Measurements from ENCODE around the gene SLC16A12. TPM values are rescaled to one million over a fixed set of nuclear protein-coding genes. Genes with fewer than 3 reads are reported as not detected.
A peak's percentile ranks its signal among the peaks of the same experiment; 100 is the strongest.
"Not testable (repeated sequence)": the region's sequence is repeated elsewhere in the genome, so short reads cannot be mapped to it uniquely, and the experiment has no call there.

The SLC16A12 gene
- total and polyA plus RNA-seq, 4 donors: 0.03 to 10.7 (median 0.94) TPM

GRCh38 chr10:89392974-89393373 lies 142.4 kb downstream of the SLC16A12 start:
- 12% methylated on average over 2 of the region's 2 CpGs for whole genome bisulfite sequencing
- Histone ChIP-seq H3K36me3 (ENCODE audit: control insufficient read depth in 4 of 4, insufficient read depth in 3 of 4, low read depth in 1 of 4, low read length in 3 of 4) (no peaks in the 10 kb centered on the region), H3K27ac (ENCODE audit: low read depth in 1 of 2, low read length in 2 of 2) (peak overlapping the region; percentile 90 to 95), H3K27me3 (ENCODE audit: control insufficient read depth in 4 of 4, insufficient read depth in 4 of 4, low read length in 3 of 4) (no peaks in the 10 kb centered on the region), H3K9ac (ENCODE audit: low read depth in 1 of 2, low read length in 2 of 2) (peak overlapping the region; percentile 77 to 84), H3K4me1 (ENCODE audit: control insufficient read depth in 4 of 4, insufficient read depth in 4 of 4, low read length in 3 of 4) (peaks cover 3 to 39% (median 16%) of the 10 kb centered on the region in 4 donors), H3K9me3 (ENCODE audit: control insufficient read depth in 4 of 4, low read length in 3 of 4) (no peaks in the 10 kb centered on the region), H3K4me3 (ENCODE audit: low read depth in 1 of 3, low read length in 3 of 3) (peak overlapping the region; percentile 62 to 83 (median 83))
- TF ChIP-seq HNF4A (conservative IDR thresholded peaks at IDR 0.05) (peak in 1 of 2 donors; percentile 24), MAX (IDR thresholded peaks at IDR 0.05) (no peak)
- no peak for DNase-seq (ENCODE audit: low spot score)

- Histone ChIP-seq H3K36me3 (ENCODE audit: control insufficient read depth in 4 of 4, insufficient read depth in 3 of 4, low read depth in 1 of 4, low read length in 3 of 4) (no peaks in the 10 kb centered on the region), H3K4me1 (ENCODE audit: control insufficient read depth in 4 of 4, insufficient read depth in 4 of 4, low read length in 3 of 4) (peaks cover 3 to 39% (median 14%) of the 10 kb centered on the region in 4 donors), H3K27me3 (ENCODE audit: control insufficient read depth in 4 of 4, insufficient read depth in 4 of 4, low read length in 3 of 4) (no peaks in the 10 kb centered on the region), H3K9ac (ENCODE audit: low read depth in 1 of 2, low read length in 2 of 2) (peak within 1 kb of the TSS; percentile 77 to 90), H3K4me3 (ENCODE audit: low read depth in 1 of 3, low read length in 3 of 3) (peak within 1 kb of the TSS; percentile 62 to 83 (median 83)), H3K27ac (ENCODE audit: low read depth in 1 of 2, low read length in 2 of 2) (peak within 1 kb of the TSS; percentile 90 to 95), H3K9me3 (ENCODE audit: control insufficient read depth in 4 of 4, low read length in 3 of 4) (no peaks in the 10 kb centered on the region)
- peak; percentile 55 for DNase-seq (ENCODE audit: low spot score)
- TF ChIP-seq JUND (IDR thresholded peaks at IDR 0.05): peak in 1 of 2 donors; percentile 19
- TF ChIP-seq, protein P1, sequence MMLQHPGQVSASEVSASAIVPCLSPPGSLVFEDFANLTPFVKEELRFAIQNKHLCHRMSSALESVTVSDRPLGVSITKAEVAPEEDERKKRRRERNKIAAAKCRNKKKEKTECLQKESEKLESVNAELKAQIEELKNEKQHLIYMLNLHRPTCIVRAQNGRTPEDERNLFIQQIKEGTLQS (IDR thresholded peaks at IDR 0.05): no peak
- TF ChIP-seq HNF4G (IDR thresholded peaks at IDR 0.05): no peak
- TF ChIP-seq, protein P2, sequence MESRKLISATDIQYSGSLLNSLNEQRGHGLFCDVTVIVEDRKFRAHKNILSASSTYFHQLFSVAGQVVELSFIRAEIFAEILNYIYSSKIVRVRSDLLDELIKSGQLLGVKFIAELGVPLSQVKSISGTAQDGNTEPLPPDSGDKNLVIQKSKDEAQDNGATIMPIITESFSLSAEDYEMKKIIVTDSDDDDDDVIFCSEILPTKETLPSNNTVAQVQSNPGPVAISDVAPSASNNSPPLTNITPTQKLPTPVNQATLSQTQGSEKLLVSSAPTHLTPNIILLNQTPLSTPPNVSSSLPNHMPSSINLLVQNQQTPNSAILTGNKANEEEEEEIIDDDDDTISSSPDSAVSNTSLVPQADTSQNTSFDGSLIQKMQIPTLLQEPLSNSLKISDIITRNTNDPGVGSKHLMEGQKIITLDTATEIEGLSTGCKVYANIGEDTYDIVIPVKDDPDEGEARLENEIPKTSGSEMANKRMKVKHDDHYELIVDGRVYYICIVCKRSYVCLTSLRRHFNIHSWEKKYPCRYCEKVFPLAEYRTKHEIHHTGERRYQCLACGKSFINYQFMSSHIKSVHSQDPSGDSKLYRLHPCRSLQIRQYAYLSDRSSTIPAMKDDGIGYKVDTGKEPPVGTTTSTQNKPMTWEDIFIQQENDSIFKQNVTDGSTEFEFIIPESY (IDR thresholded peaks at IDR 0.05): no peak
- peak; percentile 25 to 58 for TF ChIP-seq RXRA (IDR thresholded peaks at IDR 0.05)
- TF ChIP-seq RAD21 (IDR thresholded peaks at IDR 0.05): peak; percentile 25 to 43
- peak; percentile 51 for TF ChIP-seq SP1 (IDR thresholded peaks at IDR 0.05)
- TF ChIP-seq FOXA1 (IDR thresholded peaks at IDR 0.05): no peak
- peak; percentile 17 for TF ChIP-seq YY1 (IDR thresholded peaks at IDR 0.05)
- TF ChIP-seq MAX (IDR thresholded peaks at IDR 0.05): peak; percentile 47
- TF ChIP-seq TAF1 (conservative IDR thresholded peaks at IDR 0.05): peak; percentile 61
- no peak for TF ChIP-seq CTCF (IDR thresholded peaks at IDR 0.05; ENCODE audit: low read depth, low read length, missing input control)
- peak; percentile 34 to 37 for TF ChIP-seq HNF4A (conservative IDR thresholded peaks at IDR 0.05)
- peak; percentile 16 for TF ChIP-seq NR2F2 (IDR thresholded peaks at IDR 0.05)
- no peak for TF ChIP-seq REST (IDR thresholded peaks at IDR 0.05)
- no peak for TF ChIP-seq GABPA (IDR thresholded peaks at IDR 0.05 in 1 of 2, conservative IDR thresholded peaks at IDR 0.05 in 1 of 2)
- no peak for TF ChIP-seq FOXA2 (IDR thresholded peaks at IDR 0.05)
- TF ChIP-seq EGR1 (IDR thresholded peaks at IDR 0.05; ENCODE audit: low read depth in 2 of 2): peak in 1 of 2 donors; percentile 59
- WGBS: under 1% methylated on average over 8 of the region's 8 CpGs
Measured at GRCh38 chr10:89391907-89392756, 143.3 kb downstream of the SLC16A12 start, which contains the start of gene IFIT1. IFIT1 (plus strand) TSS chr10:89392623; CDS start chr10:89392713, 90 bp downstream.

- H3K9me3 ChIP-seq (ENCODE audit: control insufficient read depth in 4 of 4, low read length in 3 of 4); H3K4me3 ChIP-seq (ENCODE audit: low read depth in 1 of 3, low read length in 3 of 3); H3K27me3 ChIP-seq (ENCODE audit: control insufficient read depth in 4 of 4, insufficient read depth in 4 of 4, low read length in 3 of 4); H3K36me3 ChIP-seq (ENCODE audit: control insufficient read depth in 4 of 4, insufficient read depth in 3 of 4, low read depth in 1 of 4, low read length in 3 of 4); H3K9ac ChIP-seq (ENCODE audit: low read depth in 1 of 2, low read length in 2 of 2); H3K27ac ChIP-seq (ENCODE audit: low read depth in 1 of 2, low read length in 2 of 2); DNase-seq (ENCODE audit: low spot score): not testable (repeated sequence)
- peaks cover 3 to 35% (median 14%) of the 10 kb centered on the region in 4 donors for H3K4me1 ChIP-seq (ENCODE audit: control insufficient read depth in 4 of 4, insufficient read depth in 4 of 4, low read length in 3 of 4)
- WGBS: 94% methylated on average over 4 of the region's 4 CpGs
Measured at GRCh38 chr10:89391226-89391576, 144.2 kb downstream of the SLC16A12 start.

All from liver (tissue), 9 donors.